ENCODE results near the gene ABCA12.

DNA sequence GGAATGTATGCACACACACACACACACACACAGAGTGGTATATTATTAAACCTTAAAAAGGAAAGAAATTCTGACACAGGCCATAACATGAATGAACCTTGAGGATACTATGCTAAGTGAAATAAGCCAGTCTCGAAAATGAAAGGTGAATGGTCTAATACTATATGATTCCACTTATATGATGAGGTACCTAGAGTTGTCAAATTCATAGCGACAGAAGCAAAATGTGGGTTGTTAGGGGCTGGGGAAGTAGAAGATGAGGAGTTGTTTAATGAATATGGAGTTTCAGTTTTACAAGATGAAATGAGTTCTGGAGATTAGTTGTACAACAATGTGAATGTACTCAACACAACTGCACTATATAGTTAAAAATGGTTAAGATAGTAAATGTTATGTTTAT, 118.1 kb downstream of the ABCA12 start:
- TF ChIP-seq, protein P1, sequence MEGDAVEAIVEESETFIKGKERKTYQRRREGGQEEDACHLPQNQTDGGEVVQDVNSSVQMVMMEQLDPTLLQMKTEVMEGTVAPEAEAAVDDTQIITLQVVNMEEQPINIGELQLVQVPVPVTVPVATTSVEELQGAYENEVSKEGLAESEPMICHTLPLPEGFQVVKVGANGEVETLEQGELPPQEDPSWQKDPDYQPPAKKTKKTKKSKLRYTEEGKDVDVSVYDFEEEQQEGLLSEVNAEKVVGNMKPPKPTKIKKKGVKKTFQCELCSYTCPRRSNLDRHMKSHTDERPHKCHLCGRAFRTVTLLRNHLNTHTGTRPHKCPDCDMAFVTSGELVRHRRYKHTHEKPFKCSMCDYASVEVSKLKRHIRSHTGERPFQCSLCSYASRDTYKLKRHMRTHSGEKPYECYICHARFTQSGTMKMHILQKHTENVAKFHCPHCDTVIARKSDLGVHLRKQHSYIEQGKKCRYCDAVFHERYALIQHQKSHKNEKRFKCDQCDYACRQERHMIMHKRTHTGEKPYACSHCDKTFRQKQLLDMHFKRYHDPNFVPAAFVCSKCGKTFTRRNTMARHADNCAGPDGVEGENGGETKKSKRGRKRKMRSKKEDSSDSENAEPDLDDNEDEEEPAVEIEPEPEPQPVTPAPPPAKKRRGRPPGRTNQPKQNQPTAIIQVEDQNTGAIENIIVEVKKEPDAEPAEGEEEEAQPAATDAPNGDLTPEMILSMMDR (IDR thresholded peaks at IDR 0.05; ENCODE audit: low read depth, low read length): no peak
- no peak for TF ChIP-seq POLR2A (IDR thresholded peaks at IDR 0.05; ENCODE audit: extremely low read depth, insufficient read length)

All from NB4 (cell line).